Measurements from ENCODE around the gene STAP2.
"Not testable (repeated sequence)": the region's sequence is repeated elsewhere in the genome, so short reads cannot be mapped to it uniquely, and the experiment has no call there.

STAP2 gene

DNA sequence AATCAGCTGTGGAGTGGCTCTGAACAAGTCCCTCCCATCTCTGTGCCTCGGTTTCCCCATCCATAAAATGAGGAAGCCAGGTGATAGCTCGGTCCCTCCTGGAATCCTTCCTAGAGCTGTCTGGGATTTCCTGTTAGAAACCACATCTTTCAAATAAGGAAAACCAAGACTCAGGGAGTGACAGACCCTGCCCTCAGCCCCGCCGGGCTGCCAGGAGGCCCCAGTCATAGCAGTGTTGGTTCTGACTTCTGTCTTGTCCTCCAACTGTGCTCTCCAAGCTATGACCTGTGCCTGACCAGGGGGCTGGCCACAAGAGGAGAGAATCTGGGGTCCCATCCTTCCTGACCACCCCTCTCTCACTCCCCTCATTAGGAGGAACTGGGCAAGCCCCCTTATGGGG is 60.6 kb downstream of the STAP2 start:
- H3K9ac ChIP-seq (ENCODE audit: low read depth, low read length) = no peak overlapping the region; the same call in 1 of the 2 replicates
- H3K36me3 ChIP-seq (ENCODE audit: insufficient read depth, low read length) = no peaks in the 10 kb centered on the region
- H3K9me3 ChIP-seq (ENCODE audit: control insufficient read depth, insufficient read depth, low read length) = no peaks in the 10 kb centered on the region
- no peaks in the 10 kb centered on the region for H3K4me1 ChIP-seq (ENCODE audit: insufficient read depth, low read length)

DNA sequence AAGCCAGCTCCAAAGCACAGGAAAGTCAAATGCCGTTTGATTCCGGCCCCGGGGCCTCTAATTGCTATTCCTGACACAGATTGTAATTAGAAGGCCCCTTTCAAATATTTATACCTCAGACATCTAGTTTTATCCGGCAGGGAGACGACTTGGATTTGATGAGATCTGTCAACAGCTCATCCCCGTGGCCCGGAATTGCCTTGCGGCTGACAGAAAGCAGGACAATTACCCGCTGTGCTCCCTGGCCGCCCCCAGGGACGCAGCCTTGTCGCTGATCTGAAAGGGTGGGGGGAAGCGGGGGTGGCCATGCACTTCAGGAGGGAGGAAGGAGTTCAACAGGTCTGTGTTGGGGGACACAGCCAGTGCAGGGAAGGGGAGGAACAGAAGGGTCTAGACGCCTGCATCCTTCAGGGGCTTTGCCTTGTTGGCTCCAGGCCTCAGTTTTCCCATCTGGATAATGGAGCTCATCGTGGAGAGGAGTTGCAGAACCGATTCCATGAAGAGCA is 61.4 kb downstream of the STAP2 start:
- no peaks in the 10 kb centered on the region for H3K36me3 ChIP-seq (ENCODE audit: insufficient read depth, low read length)

DNA sequence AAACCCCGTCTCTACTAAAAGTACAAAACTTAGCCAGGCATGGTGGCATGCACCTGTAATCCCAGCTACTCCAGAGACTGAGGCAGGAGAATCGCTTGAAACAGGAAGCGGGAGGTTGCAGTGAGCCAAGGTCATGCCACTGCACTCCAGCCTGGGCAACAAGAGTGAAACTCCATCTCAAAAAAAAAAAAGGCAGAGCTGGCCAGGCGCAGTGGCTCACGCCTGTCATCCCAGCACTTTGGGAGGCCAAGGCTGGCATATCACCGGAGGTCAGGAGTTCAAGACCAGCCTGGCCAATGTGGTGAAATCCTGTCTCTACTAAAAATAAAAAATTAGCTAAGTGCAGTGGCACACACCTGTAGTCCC is 64.3 kb downstream of the STAP2 start:
- not testable (repeated sequence) for H3K36me3 ChIP-seq (ENCODE audit: insufficient read depth, low read length); H3K9ac ChIP-seq (ENCODE audit: low read depth, low read length); H3K9me3 ChIP-seq (ENCODE audit: control insufficient read depth, insufficient read depth, low read length); H3K4me1 ChIP-seq (ENCODE audit: insufficient read depth, low read length)

More for the DNA sequence above, 61.4 kb downstream of the STAP2 start:
- Histone ChIP-seq H3K9ac (ENCODE audit: low read depth, low read length) (no peak overlapping the region), H3K9me3 (ENCODE audit: control insufficient read depth, insufficient read depth, low read length) (no peaks in the 10 kb centered on the region), H3K4me1 (ENCODE audit: insufficient read depth, low read length) (no peaks in the 10 kb centered on the region)
